GM10248 (cell line): ENCODE results near the gene CADM2.

Experiments
- CTCF ChIA-PET: fragments of 300-600 bp; sonication (Branson Sonifier 250); formaldehyde crosslinking; extraction: SDS; loops from one replicate; lab custom pipeline; 2021; ENCODE audit warnings: antibody characterized with exemption; lab: Yijun Ruan, JAX
- POLR2A ChIA-PET: fragments of 350-650 bp; sonication (Branson Sonifier 250); formaldehyde crosslinking; extraction: SDS; loops from one replicate; lab custom pipeline; 2020; ENCODE audit warnings: antibody characterized with exemption; lab: Yijun Ruan, JAX
- DNase-seq: peaks from one replicate; pipeline ENCODE4 v3.0.0; 2012; ENCODE audit errors: extremely low spot score
- TF ChIP-seq, protein P1 (sequence below): IDR thresholded peaks from 2 replicates; pipeline ENCODE4 v1.5.1; 2012; ENCODE audit warnings: mild to moderate bottlenecking, low read depth; ENCODE audit errors: extremely low read depth, missing control alignments, control extremely low read depth

Gene CADM2

DNA sequence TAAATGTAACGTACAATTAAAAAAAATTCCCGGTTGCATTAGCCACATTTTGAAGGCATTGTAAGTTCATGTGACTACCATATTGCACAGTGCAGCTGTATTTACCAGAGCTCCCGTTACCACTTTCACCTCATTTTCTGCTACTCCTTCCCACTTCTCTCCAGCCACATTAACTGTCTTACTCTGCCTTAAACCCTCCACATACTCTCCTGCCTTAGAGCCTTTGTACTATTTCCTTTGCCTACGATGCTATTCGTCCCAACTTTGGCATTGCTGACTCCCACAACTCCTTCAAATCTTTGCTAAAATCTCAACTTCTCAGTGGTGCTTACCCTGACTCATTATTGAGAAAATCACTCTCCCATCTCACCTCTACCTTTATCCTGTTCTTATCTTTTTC is 115.2 kb downstream of the CADM2 start:
- DNase-seq = no peak
- CTCF ChIA-PET = interaction anchor here (0.6 kb wide), 1 partner anchor 40 kb away, joined by 3 read pairs; no protein-coding TSS in a partner anchor
- TF ChIP-seq, protein P1, sequence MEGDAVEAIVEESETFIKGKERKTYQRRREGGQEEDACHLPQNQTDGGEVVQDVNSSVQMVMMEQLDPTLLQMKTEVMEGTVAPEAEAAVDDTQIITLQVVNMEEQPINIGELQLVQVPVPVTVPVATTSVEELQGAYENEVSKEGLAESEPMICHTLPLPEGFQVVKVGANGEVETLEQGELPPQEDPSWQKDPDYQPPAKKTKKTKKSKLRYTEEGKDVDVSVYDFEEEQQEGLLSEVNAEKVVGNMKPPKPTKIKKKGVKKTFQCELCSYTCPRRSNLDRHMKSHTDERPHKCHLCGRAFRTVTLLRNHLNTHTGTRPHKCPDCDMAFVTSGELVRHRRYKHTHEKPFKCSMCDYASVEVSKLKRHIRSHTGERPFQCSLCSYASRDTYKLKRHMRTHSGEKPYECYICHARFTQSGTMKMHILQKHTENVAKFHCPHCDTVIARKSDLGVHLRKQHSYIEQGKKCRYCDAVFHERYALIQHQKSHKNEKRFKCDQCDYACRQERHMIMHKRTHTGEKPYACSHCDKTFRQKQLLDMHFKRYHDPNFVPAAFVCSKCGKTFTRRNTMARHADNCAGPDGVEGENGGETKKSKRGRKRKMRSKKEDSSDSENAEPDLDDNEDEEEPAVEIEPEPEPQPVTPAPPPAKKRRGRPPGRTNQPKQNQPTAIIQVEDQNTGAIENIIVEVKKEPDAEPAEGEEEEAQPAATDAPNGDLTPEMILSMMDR = no peak
- POLR2A ChIA-PET = no interaction called here

GRCh38 chr3:85075663-85076062 is 116.9 kb downstream of the CADM2 start:
- ChIA-PET CTCF (no interaction called here), POLR2A (no interaction called here)
- DNase-seq = no peak

DNA sequence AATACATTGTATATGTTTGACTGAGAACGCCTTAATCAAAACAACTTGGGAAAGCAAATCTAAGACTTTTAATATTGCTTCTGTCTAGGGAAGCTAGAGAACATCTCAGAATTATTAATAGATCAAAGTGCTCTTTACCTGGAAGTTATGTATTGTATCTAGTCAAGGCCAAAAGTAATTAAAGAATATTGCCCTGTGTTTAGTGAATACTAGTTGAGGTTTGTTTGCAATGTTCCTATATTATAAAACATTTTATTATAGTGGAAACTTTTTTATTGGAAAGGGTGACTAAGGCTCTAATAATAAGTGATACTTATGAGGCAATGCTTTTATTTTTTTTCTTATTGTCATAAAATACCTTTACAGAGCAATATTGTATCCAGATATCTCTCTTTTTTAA is 118.2 kb downstream of the CADM2 start:
- no peak for DNase-seq
- ChIA-PET CTCF (no interaction called here), POLR2A (no interaction called here)
- TF ChIP-seq, protein P1 = no peak

More at GRCh38 chr3:85075663-85076062, 116.9 kb downstream of the CADM2 start:
- TF ChIP-seq, protein P1 = no peak

- DNase-seq = no peak
- ChIA-PET POLR2A (interaction anchor here (0.6 kb wide), 1 partner anchor 45 kb away, joined by 6 read pairs; no protein-coding TSS in a partner anchor), CTCF (interaction anchor here (1.2 to 2.9 kb wide), 2 partner anchors 11 to 39 kb away, joined by 3 to 16 read pairs; no protein-coding TSS in a partner anchor)
- TF ChIP-seq, protein P1 = no peak
These were observed 122.6 kb downstream of the CADM2 start for GRCh38 chr3:85081191-85081906.

GRCh38 chr3:85090495-85090894 is 131.7 kb downstream of the CADM2 start:
- ChIA-PET CTCF (interaction anchor here (3.6 kb wide), 1 partner anchor 8 kb away, joined by 16 read pairs; no protein-coding TSS in a partner anchor), POLR2A (no interaction called here)
- DNase-seq = no peak
- TF ChIP-seq, protein P1 = no peak

DNA sequence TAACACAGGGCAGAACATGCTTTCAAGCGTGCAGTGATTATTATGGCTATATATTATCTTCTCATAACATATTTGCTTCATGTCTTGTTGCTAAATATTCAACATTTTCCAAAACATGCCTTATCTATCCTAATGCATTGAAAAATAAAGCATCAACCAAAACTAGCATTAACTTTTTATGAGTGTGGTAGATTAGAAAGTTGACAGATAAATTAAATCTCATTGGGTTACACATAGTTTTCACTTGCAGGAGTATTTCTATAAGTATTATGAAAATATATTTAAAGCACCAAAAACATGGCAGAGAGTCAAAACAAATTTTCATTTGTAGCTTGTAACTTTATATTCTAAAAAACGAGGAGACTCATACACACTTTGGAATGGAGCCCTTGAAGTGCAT is 141.5 kb downstream of the CADM2 start:
- no peak for DNase-seq
- ChIA-PET POLR2A (no interaction called here), CTCF (no interaction called here)
- TF ChIP-seq, protein P1 = no peak
